Keratinocyte (primary cell): Measurements from ENCODE around the gene IL17REL. TPM values are rescaled to one million over a fixed set of nuclear protein-coding genes. Genes with fewer than 3 reads are reported as not detected.

ENCODE experiments used
- DNase-seq: peaks from one replicate; pipeline ENCODE4 v3.0.0-alpha.2; 2011; ENCODE audit warnings: low read depth, missing footprints, low spot score
- FAIRE-seq: peaks from 2 replicates; lab custom pipeline; 2011; peaks lifted over from hg19 to GRCh38; lab: Jason Lieb, UNC
- H2AFZ ChIP-seq: 2 replicates; pipeline ENCODE4 v1.6.0; 2012; ENCODE audit warnings: low read length, control low read depth, inconsistent platforms; ENCODE audit not compliant: control insufficient read depth
- H3K27ac ChIP-seq: 2 replicates; pipeline ENCODE4 v1.5.1; 2011; ENCODE audit warnings: low read length; ENCODE audit not compliant: control insufficient read depth, insufficient read depth
- H3K27me3 ChIP-seq: 3 replicates; pipeline ENCODE4 v1.6.0; 2011; ENCODE audit warnings: low read length; ENCODE audit not compliant: control insufficient read depth, insufficient read depth; ENCODE audit errors: extremely low read depth
- H3K36me3 ChIP-seq, 2 experiments: 2 replicates in 1 of 2; 3 replicates in 1 of 2; pipeline ENCODE4 v1.5.1; 2011; ENCODE audit warnings: low read length in 2 of 2, mild to moderate bottlenecking in 1 of 2; ENCODE audit not compliant: control insufficient read depth in 2 of 2, insufficient read depth in 2 of 2; ENCODE audit errors: extremely low read depth in 1 of 2
- H3K4me1 ChIP-seq: 3 replicates; pipeline ENCODE4 v1.5.1; 2011; ENCODE audit warnings: low read length; ENCODE audit not compliant: control insufficient read depth, insufficient read depth; ENCODE audit errors: extremely low read depth
- H3K4me2 ChIP-seq: 3 replicates; pipeline ENCODE4 v1.6.0; 2011; ENCODE audit warnings: low read depth, low read length; ENCODE audit not compliant: control insufficient read depth, insufficient read depth; ENCODE audit errors: extremely low read depth
- H3K4me3 ChIP-seq, 3 experiments: fragments of 200-600 bp in 1 of 3; sonication (generic) in 1 of 3; 2 replicates in 2 of 3; 3 replicates in 1 of 3; pipeline ENCODE4 v1.5.1; 2011 to 2016; ENCODE audit warnings: low read length in 3 of 3, mild to moderate bottlenecking in 3 of 3, control low read depth in 2 of 3, inconsistent platforms in 1 of 3, low read depth in 1 of 3, mixed read lengths in 1 of 3, mixed run types in 1 of 3, moderate library complexity in 1 of 3; ENCODE audit not compliant: control insufficient read depth in 2 of 3, insufficient read depth in 2 of 3; ENCODE audit errors: extremely low read depth in 1 of 3
- H3K79me2 ChIP-seq: 2 replicates; pipeline ENCODE4 v1.6.0; 2012; ENCODE audit warnings: low read length; ENCODE audit not compliant: control insufficient read depth, insufficient read depth
- H3K9ac ChIP-seq: 3 replicates; pipeline ENCODE4 v1.6.0; 2011; ENCODE audit warnings: low read length; ENCODE audit not compliant: control insufficient read depth, insufficient read depth; ENCODE audit errors: extremely low read depth
- H3K9me1 ChIP-seq: 3 replicates; pipeline ENCODE4 v1.6.0; 2011; ENCODE audit warnings: low read length; ENCODE audit not compliant: control insufficient read depth, insufficient read depth; ENCODE audit errors: extremely low read depth
- H3K9me3 ChIP-seq: 2 replicates; pipeline ENCODE4 v1.5.1; 2012; ENCODE audit warnings: low read depth, low read length; ENCODE audit not compliant: control insufficient read depth
- H4K20me1 ChIP-seq: 3 replicates; pipeline ENCODE4 v1.6.0; 2011; ENCODE audit warnings: low read length; ENCODE audit not compliant: control insufficient read depth, insufficient read depth; ENCODE audit errors: extremely low read depth
- EZH2 ChIP-seq: IDR thresholded peaks from one replicate; pipeline ENCODE4 v1.6.1; 2012; ENCODE audit warnings: inconsistent platforms, mild to moderate bottlenecking, low read length, moderate library complexity
- dilution Hi-C: fragments of 300-500 bp; cut with MboI; formaldehyde crosslinking; loops from one replicate; pipeline ENCODE4 v1.7.0; 2020; ENCODE audit warnings: low sequenced_read_pairs; ENCODE audit not compliant: extremely low pct_ligation_motif_present
- polyA plus RNA-seq, 5 experiments: library from polyadenylated mRNA; depleted of rRNA in 3 of 5; stranded (reverse) in 3 of 5; stranded (forward) in 1 of 5; unstranded in 1 of 5; fragments of >200 nt; gene quantifications; 1 replicate in 1 of 5; 2 replicates in 3 of 5; 3 replicates in 1 of 5; pipeline versions ENCODE4 v1.2.1 to v1.2.3, GENCODE V29; 2011 to 2012; ENCODE audit warnings: missing spikeins in 2 of 5, low read depth in 1 of 5, low replicate concordance in 1 of 5
- TF ChIP-seq, protein P1 (sequence below), 3 experiments: IDR thresholded peaks in 1 of 3; conservative IDR thresholded peaks in 1 of 3; optimal IDR thresholded peaks in 1 of 3; 2 replicates in 2 of 3; 3 replicates in 1 of 3; pipeline versions ENCODE3 to v1.5.1; 2011; ENCODE audit warnings: low read length in 3 of 3, mild to moderate bottlenecking in 3 of 3, moderate library complexity in 2 of 3, control low read depth in 1 of 3, inconsistent platforms in 1 of 3; ENCODE audit not compliant: insufficient read depth in 2 of 3; ENCODE audit errors: extremely low read depth in 1 of 3

The IL17REL gene
- polyA plus RNA-seq, 1 donor (not counting 4 experiments of a cell fraction or from before 2014, with no cell fraction given): not detected

DNA sequence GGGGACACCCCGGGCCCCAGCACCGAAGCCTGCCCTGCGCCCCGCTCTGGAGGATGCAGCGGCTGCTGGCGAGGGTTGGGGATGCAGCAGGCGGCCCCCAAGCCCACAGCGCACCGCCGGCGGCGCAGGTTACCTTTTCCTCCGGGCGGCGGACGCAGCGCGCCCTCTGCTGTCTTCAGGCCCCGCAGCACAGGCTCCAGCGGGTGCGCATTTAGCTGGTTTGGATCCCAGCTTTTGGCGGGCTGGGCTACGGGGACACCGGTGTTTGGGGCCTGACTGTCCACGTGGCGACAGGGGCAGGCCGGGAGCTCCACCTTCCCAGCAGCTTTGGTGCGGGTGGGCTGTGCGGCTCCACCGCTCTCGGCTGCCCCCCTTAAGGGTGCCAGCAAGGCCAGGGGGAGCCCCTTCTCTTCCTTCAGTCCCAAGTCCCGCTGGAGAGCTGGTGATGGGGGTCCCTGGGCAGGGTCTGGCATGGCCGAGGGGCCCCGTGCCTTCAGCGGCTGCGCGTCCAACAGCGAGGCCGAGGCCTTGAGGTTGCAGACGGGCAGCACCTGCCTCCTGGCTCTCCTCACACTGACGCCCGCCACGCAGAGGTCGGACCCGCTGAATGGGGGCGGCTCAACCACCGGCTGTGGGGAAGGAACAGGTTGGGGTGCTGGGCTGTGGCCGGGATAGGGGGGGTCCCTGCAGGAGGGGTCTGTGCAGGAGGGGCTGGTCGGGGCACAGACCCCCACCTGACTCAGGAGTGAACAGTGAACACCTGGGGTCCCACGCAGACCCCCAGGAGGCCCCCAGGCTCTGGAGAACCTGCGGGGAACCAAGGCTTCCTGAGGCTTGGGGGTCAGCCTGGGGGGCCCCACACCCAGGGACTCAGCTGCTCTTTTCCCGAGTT, 18.0 kb upstream of the IL17REL start:
- Histone ChIP-seq H3K4me2 (no peak overlapping the region), H3K36me3 (no peaks in the 10 kb centered on the region), H2AFZ (no peak overlapping the region), H3K9ac (no peak overlapping the region), H3K27ac (no peak overlapping the region), H3K4me1 (peaks cover 8% of the 10 kb centered on the region), H3K27me3 (peaks cover 5% of the 10 kb centered on the region), H3K9me3 (no peaks in the 10 kb centered on the region), H3K9me1 (no peaks in the 10 kb centered on the region), H3K4me3 (no peak overlapping the region), H3K79me2 (no peaks in the 10 kb centered on the region), H4K20me1 (no peaks in the 10 kb centered on the region)
- DNase-seq (no peak), FAIRE-seq (no peak)
- no peak for TF ChIP-seq EZH2
- TF ChIP-seq, protein P1, sequence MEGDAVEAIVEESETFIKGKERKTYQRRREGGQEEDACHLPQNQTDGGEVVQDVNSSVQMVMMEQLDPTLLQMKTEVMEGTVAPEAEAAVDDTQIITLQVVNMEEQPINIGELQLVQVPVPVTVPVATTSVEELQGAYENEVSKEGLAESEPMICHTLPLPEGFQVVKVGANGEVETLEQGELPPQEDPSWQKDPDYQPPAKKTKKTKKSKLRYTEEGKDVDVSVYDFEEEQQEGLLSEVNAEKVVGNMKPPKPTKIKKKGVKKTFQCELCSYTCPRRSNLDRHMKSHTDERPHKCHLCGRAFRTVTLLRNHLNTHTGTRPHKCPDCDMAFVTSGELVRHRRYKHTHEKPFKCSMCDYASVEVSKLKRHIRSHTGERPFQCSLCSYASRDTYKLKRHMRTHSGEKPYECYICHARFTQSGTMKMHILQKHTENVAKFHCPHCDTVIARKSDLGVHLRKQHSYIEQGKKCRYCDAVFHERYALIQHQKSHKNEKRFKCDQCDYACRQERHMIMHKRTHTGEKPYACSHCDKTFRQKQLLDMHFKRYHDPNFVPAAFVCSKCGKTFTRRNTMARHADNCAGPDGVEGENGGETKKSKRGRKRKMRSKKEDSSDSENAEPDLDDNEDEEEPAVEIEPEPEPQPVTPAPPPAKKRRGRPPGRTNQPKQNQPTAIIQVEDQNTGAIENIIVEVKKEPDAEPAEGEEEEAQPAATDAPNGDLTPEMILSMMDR (optimal IDR thresholded peaks at IDR 0.05 in 1 of 3, IDR thresholded peaks at IDR 0.05 in 1 of 3, conservative IDR thresholded peaks at IDR 0.05 in 1 of 3; ENCODE audit: extremely low read depth in 1 of 3, insufficient read depth in 2 of 3, low read length in 3 of 3): peak; percentile 67 to 91 (median 89)
- dilution Hi-C loops: no loop called here

DNA sequence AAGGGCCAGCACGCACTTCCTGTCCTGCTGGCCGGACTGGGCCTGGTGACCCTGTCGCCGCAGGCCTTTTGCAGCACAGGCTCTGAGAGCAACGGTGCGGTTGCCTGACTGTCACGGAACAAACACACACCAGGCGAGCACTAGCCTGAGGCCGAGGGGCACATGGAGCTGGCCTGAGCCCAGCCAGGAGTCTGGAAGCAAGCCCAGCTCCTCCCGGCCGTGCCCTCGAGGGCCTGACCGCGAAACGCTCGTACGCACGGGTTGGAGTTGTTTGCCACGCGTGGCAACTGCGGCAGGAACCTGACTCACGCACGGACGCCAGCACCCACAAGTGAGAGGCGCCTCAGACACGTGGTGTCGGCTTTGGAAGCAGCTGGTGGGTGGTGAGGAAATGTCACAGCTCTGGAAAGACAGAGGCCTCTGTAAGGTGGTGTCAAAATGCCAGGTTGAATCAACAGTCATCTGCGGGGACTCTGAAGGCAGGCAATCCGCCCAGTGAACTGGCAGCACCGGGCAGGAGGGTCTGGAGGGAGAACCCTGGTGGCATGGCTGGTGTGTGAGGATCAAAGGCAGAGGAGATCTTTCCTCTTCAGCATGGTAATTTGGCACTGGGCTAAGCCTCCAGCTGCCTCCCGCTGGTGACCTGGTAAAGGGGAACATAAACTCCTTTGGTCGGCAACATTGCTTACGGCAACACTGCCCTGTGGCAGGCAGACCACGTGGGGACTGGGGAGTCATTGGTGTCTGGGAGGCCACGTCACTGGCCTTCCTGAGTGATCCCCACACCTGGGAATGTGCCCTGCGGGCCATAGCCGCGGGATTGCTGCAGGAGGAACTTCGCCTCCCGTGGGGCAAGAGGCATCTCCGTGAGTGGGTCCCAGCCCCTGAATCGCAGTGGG, 15.3 kb upstream of the IL17REL start:
- peaks cover 8% of the 10 kb centered on the region for H3K4me1 ChIP-seq
- DNase-seq (peak; percentile 26), FAIRE-seq (no peak)
- no peak overlapping the region for H2AFZ ChIP-seq
- H3K79me2 ChIP-seq: no peaks in the 10 kb centered on the region
- no peak for TF ChIP-seq EZH2
- TF ChIP-seq, protein P1 (optimal IDR thresholded peaks at IDR 0.05 in 1 of 3, IDR thresholded peaks at IDR 0.05 in 1 of 3, conservative IDR thresholded peaks at IDR 0.05 in 1 of 3; ENCODE audit: extremely low read depth in 1 of 3, insufficient read depth in 2 of 3, low read length in 3 of 3): peak in 1 of 3 experiments; percentile 17
- H4K20me1 ChIP-seq: no peaks in the 10 kb centered on the region
- no peak overlapping the region for H3K9ac ChIP-seq
- no peaks in the 10 kb centered on the region for H3K36me3 ChIP-seq
- H3K27me3 ChIP-seq: peaks cover 11% of the 10 kb centered on the region
- H3K4me2 ChIP-seq: peak overlapping the region; percentile 16
- dilution Hi-C loops: no loop called here
- no peaks in the 10 kb centered on the region for H3K9me1 ChIP-seq
- H3K9me3 ChIP-seq: no peaks in the 10 kb centered on the region
- no peak overlapping the region for H3K27ac ChIP-seq
- H3K4me3 ChIP-seq: no peak overlapping the region
